Colonic mucosa (tissue), 4 donors: Measurements from ENCODE around the gene SRL. TPM values are rescaled to one million over a fixed set of nuclear protein-coding genes. Genes with fewer than 3 reads are reported as not detected.

ENCODE experiments used
- DNase-seq: peaks from one replicate; pipeline ENCODE4 v3.0.0-alpha.2; 2020
- H3K27ac ChIP-seq: fragments of 200-600 bp; one replicate; pipeline ENCODE4 v1.8.0; 2021
- H3K27me3 ChIP-seq: fragments of 200-600 bp; one replicate; pipeline ENCODE4 v1.8.0; 2021
- H3K36me3 ChIP-seq: fragments of 200-600 bp; one replicate; pipeline ENCODE4 v1.8.0; 2021
- H3K4me1 ChIP-seq: fragments of 200-600 bp; one replicate; pipeline ENCODE4 v1.8.0; 2021; ENCODE audit warnings: mild to moderate bottlenecking
- H3K4me3 ChIP-seq: fragments of 200-600 bp; one replicate; pipeline ENCODE4 v1.8.0; 2021
- H3K9ac ChIP-seq, 2 donors: one replicate each; pipeline ENCODE4 v1.7.0; 2013; ENCODE audit warnings: control low read depth in 2 of 2, low read depth in 2 of 2, low read length in 2 of 2
- H3K9me3 ChIP-seq: fragments of 200-600 bp; one replicate; pipeline ENCODE4 v1.8.0; 2021
- CTCF ChIP-seq: fragments of 200-600 bp; IDR thresholded peaks from one replicate; pipeline ENCODE4 v1.8.0; 2022; ENCODE audit warnings: antibody characterized with exemption, mild to moderate bottlenecking
- intact Hi-C: fragments of 100-400 bp; cut with DNase I; formaldehyde crosslinking; loops from one replicate; pipeline ENCODE4 v1.14.1; 2022
- total RNA-seq, 2 donors: library from RNA; stranded (reverse); fragmentation: NEBNext Ultra II Directional in 1 of 2; extraction: Animal tissue kit (Norgen Biotek cat#: 25700) in 1 of 2; gene quantifications; one replicate each; pipeline ENCODE4 v1.2.1, GENCODE V29; 2021
- donor health status: healthy.
- donor health status: DM: no; HTN: no; CAD: no.
- donor health status: DM: no; HTN: no; CAD: no.

SRL gene
- total RNA-seq, 2 donors from 2014 or later = 0.49 to 0.82 TPM

- no peaks in the 10 kb centered on the region for H3K36me3 ChIP-seq
- H3K4me3 ChIP-seq = no peak overlapping the region
- H3K9me3 ChIP-seq = no peaks in the 10 kb centered on the region
- no peaks in the 10 kb centered on the region for H3K27me3 ChIP-seq
- DNase-seq = no peak
- no peaks in the 10 kb centered on the region for H3K4me1 ChIP-seq
- TF ChIP-seq CTCF = no peak
- no peak overlapping the region for H3K9ac ChIP-seq
- intact Hi-C loops = no loop called here
- H3K27ac ChIP-seq = no peak overlapping the region
Measured at GRCh38 chr16:4178468-4179010, 63.3 kb downstream of the SRL start.

GRCh38 chr16:4176906-4177417, 64.9 kb downstream of the SRL start:
- H3K4me3 ChIP-seq = no peak overlapping the region
- no peak overlapping the region for H3K9ac ChIP-seq
- no peaks in the 10 kb centered on the region for H3K36me3 ChIP-seq
- TF ChIP-seq CTCF = no peak
- H3K27me3 ChIP-seq = no peaks in the 10 kb centered on the region
- H3K9me3 ChIP-seq = no peaks in the 10 kb centered on the region
- no peaks in the 10 kb centered on the region for H3K4me1 ChIP-seq
- DNase-seq = no peak
- intact Hi-C loops = no loop called here
- H3K27ac ChIP-seq = no peak overlapping the region

GRCh38 chr16:4175849-4176248, 66.0 kb downstream of the SRL start:
- H3K36me3 ChIP-seq = no peaks in the 10 kb centered on the region
- no peak overlapping the region for H3K4me3 ChIP-seq
- no peak for DNase-seq
- no peak overlapping the region for H3K27ac ChIP-seq
- H3K4me1 ChIP-seq = no peaks in the 10 kb centered on the region
- H3K27me3 ChIP-seq = no peaks in the 10 kb centered on the region
- intact Hi-C loops = no loop called here
- TF ChIP-seq CTCF = no peak
- H3K9ac ChIP-seq = no peak overlapping the region
- no peaks in the 10 kb centered on the region for H3K9me3 ChIP-seq

- H3K4me1 ChIP-seq = no peaks in the 10 kb centered on the region
- H3K4me3 ChIP-seq = no peak overlapping the region
- no peak for TF ChIP-seq CTCF
- H3K9me3 ChIP-seq = no peaks in the 10 kb centered on the region
- no peak overlapping the region for H3K27ac ChIP-seq
- H3K36me3 ChIP-seq = no peaks in the 10 kb centered on the region
- no peak overlapping the region for H3K9ac ChIP-seq
- intact Hi-C loops = no loop called here
- DNase-seq = no peak
- no peaks in the 10 kb centered on the region for H3K27me3 ChIP-seq
Measured at GRCh38 chr16:4172070-4172469, 69.8 kb downstream of the SRL start.

- H3K36me3 ChIP-seq = no peaks in the 10 kb centered on the region
- no peak for TF ChIP-seq CTCF
- intact Hi-C loops = no loop called here
- no peak for DNase-seq
- H3K4me1 ChIP-seq = no peaks in the 10 kb centered on the region
- H3K27me3 ChIP-seq = no peaks in the 10 kb centered on the region
- H3K9ac ChIP-seq = no peak overlapping the region
- H3K4me3 ChIP-seq = no peak overlapping the region
- no peak overlapping the region for H3K27ac ChIP-seq
- no peaks in the 10 kb centered on the region for H3K9me3 ChIP-seq
Measured at GRCh38 chr16:4169415-4169814, 72.5 kb downstream of the SRL start.
